ENCODE measurements around the gene ARPC2.

ARPC2 gene

GRCh38 chr2:218255446-218255845, 38.5 kb downstream of the ARPC2 start:
- no peak for DNase-seq (ENCODE audit: low read depth, low spot score)

GRCh38 chr2:218256612-218257350, 39.8 kb downstream of the ARPC2 start:
- DNase-seq (ENCODE audit: low read depth, low spot score), result no peak

- peak; percentile 42 for DNase-seq (ENCODE audit: low read depth, low spot score)
Observed at GRCh38 chr2:218257390-218257981, 40.5 kb downstream of the ARPC2 start.

GRCh38 chr2:218259099-218259961, 42.3 kb downstream of the ARPC2 start:
- DNase-seq (ENCODE audit: low read depth, low spot score), result no peak

- DNase-seq (ENCODE audit: low read depth, low spot score), result no peak
Observed at GRCh38 chr2:218260166-218260565, 43.2 kb downstream of the ARPC2 start.

- DNase-seq (ENCODE audit: low read depth, low spot score), result no peak
Observed at GRCh38 chr2:218260742-218261422, 43.9 kb downstream of the ARPC2 start, which contains the start of gene GPBAR1. TSS of gene GPBAR1 (plus strand) at chr2:218261015. CDS start at chr2:218262725, 1,710 bp downstream.

GRCh38 chr2:218261423-218262236, 44.6 kb downstream of the ARPC2 start:
- DNase-seq (ENCODE audit: low read depth, low spot score), result no peak

GRCh38 chr2:218262237-218262600, 45.2 kb downstream of the ARPC2 start:
- no peak for DNase-seq (ENCODE audit: low read depth, low spot score)

GRCh38 chr2:218262631-218263586, 45.9 kb downstream of the ARPC2 start:
- DNase-seq (ENCODE audit: low read depth, low spot score), result no peak

GRCh38 chr2:218263817-218264641, 47.0 kb downstream of the ARPC2 start:
- DNase-seq (ENCODE audit: low read depth, low spot score), result no peak

- no peak for DNase-seq (ENCODE audit: low read depth, low spot score)
Observed at GRCh38 chr2:218264773-218265561, 48.0 kb downstream of the ARPC2 start.

- DNase-seq (ENCODE audit: low read depth, low spot score), result no peak
Observed at GRCh38 chr2:218265626-218266025, 48.6 kb downstream of the ARPC2 start.

GRCh38 chr2:218266316-218266979, 49.5 kb downstream of the ARPC2 start:
- no peak for DNase-seq (ENCODE audit: low read depth, low spot score)

GRCh38 chr2:218267259-218267658, 50.3 kb downstream of the ARPC2 start:
- DNase-seq (ENCODE audit: low read depth, low spot score), result no peak

GRCh38 chr2:218269900-218270720, 53.1 kb downstream of the ARPC2 start, which contains the start of the genes AAMP and PNKD:
TSS of gene AAMP (minus strand) at chr2:218270137. CDS start at chr2:218270086, 51 bp downstream.
TSS of gene PNKD (plus strand) at chr2:218270519. CDS start at chr2:218270536, 17 bp downstream.
- peak; percentile 100 for DNase-seq (ENCODE audit: low read depth, low spot score)

- DNase-seq (ENCODE audit: low read depth, low spot score), result no peak
Observed at GRCh38 chr2:218270721-218271486, 53.9 kb downstream of the ARPC2 start.

All from activated CD4-positive, CD25-positive, alpha-beta regulatory T cell treated with anti-CD3 and anti-CD28 coated beads, Interleukin-2, amount 50 U/mL, for 16 hours (primary cell).